AG04450 (cell line): ENCODE data around the gene FERMT3. TPM values are rescaled to one million over a fixed set of nuclear protein-coding genes. Genes with fewer than 3 reads are reported as not detected.

Experiments
- CTCF ChIA-PET: fragments of 300-600, 350-600 bp; formaldehyde crosslinking; extraction: SDS; loops from one replicate; lab custom pipeline; 2022; ENCODE audit warnings: antibody characterized with exemption, inconsistent platforms; lab: Charles Lee
- POLR2A ChIA-PET: fragments of 350-600 bp; formaldehyde crosslinking; extraction: SDS; loops from one replicate; lab custom pipeline; 2021; ENCODE audit warnings: antibody characterized with exemption, inconsistent platforms; lab: Yijun Ruan, JAX
- DNase-seq: peaks from one replicate; pipeline ENCODE4 v3.0.0-alpha.2; 2011; ENCODE audit warnings: low read depth, low spot score
- H3K27ac ChIP-seq: one replicate; pipeline ENCODE4 v1.5.1; 2012; ENCODE audit warnings: low read depth, low read length, control low read depth
- H3K27me3 ChIP-seq: one replicate; pipeline ENCODE4 v1.6.0; 2012; ENCODE audit warnings: low read length; ENCODE audit not compliant: control insufficient read depth, insufficient read depth
- H3K4me3 ChIP-seq: 2 replicates; pipeline ENCODE4 v1.5.1; 2011; ENCODE audit warnings: mild to moderate bottlenecking, low read depth, low read length, control low read depth
- H3K9me3 ChIP-seq: 2 replicates; pipeline ENCODE4 v1.5.1; 2012; ENCODE audit warnings: low read length; ENCODE audit not compliant: control insufficient read depth, insufficient read depth
- polyA plus RNA-seq: library from polyadenylated mRNA; depleted of rRNA; stranded (reverse); fragments of >200 nt; gene quantifications from 2 replicates; pipeline ENCODE4 v1.2.3, GENCODE V29; 2011
- TF ChIP-seq, protein P1 (sequence below): IDR thresholded peaks from 2 replicates; pipeline ENCODE4 v1.5.1; 2011; ENCODE audit warnings: low read depth, low read length, control low read depth, inconsistent platforms

The FERMT3 gene
- polyA plus RNA-seq, 1 experiment, result 0.38 TPM

GRCh38 chr11:64250415-64251015 lies 44.0 kb downstream of the FERMT3 start:
- H3K9me3 ChIP-seq, result no peaks in the 10 kb centered on the region
- no peak overlapping the region for H3K27ac ChIP-seq
- peak overlapping the region; percentile 69 for H3K4me3 ChIP-seq
- TF ChIP-seq, protein P1, sequence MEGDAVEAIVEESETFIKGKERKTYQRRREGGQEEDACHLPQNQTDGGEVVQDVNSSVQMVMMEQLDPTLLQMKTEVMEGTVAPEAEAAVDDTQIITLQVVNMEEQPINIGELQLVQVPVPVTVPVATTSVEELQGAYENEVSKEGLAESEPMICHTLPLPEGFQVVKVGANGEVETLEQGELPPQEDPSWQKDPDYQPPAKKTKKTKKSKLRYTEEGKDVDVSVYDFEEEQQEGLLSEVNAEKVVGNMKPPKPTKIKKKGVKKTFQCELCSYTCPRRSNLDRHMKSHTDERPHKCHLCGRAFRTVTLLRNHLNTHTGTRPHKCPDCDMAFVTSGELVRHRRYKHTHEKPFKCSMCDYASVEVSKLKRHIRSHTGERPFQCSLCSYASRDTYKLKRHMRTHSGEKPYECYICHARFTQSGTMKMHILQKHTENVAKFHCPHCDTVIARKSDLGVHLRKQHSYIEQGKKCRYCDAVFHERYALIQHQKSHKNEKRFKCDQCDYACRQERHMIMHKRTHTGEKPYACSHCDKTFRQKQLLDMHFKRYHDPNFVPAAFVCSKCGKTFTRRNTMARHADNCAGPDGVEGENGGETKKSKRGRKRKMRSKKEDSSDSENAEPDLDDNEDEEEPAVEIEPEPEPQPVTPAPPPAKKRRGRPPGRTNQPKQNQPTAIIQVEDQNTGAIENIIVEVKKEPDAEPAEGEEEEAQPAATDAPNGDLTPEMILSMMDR, result no peak
- DNase-seq, result no peak
- CTCF ChIA-PET, result interaction anchor here (0.9 to 3.9 kb wide), 11 partner anchors 10 to 105 kb away, joined by 3 to 50 read pairs (median 7); partner anchors contain the start of gene CATSPERZ
- POLR2A ChIA-PET, result interaction anchor here (0.6 to 1.7 kb wide), 3 partner anchors 59 to 672 kb away, joined by 3 to 4 read pairs (median 4); partner anchors contain the start of genes PRDX5 and TRMT112
- no peaks in the 10 kb centered on the region for H3K27me3 ChIP-seq

DNA sequence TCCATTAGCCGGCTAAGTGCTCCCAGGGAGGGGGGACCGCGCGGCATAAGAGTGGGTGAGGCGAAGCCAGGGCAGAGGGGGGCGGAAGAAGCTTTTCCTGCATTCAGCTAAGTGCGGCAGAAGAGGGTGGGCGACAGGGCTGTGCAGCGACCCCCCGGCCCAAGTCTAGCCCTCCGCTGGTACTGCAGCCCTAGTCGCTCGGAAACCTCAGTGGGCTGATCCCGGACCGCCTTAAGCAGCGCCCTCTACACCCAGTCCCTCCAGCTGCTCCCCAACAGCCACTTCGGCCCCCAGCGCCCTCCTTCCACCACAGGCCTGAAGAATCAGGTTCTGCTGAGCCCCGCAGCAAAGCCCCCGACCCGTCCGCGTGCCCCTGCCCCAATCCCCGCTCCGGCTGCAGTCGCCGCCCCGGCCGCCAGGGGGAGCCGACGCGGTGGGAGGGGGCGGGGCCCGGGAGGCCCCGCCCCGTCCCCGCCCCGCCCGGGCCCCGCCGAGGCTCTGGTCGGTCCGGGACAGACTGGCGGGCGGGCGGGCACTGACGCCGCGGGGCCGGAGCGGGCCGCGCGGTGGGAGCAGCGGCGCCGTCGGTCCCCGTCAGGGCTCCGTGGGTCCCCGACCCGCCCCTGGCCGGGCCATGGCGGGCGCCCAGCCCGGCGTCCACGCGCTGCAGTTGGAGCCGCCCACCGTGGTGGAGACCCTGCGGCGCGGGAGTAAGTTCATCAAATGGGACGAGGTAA lies 44.7 kb downstream of the FERMT3 start, which contains the start of gene PLCB3:
PLCB3 (plus strand) TSS at position 515 of the 737 bp plus-strand sequence; CDS start at position 635, 120 bp downstream.
- no peak for DNase-seq
- POLR2A ChIA-PET, result interaction anchor here (0.5 to 1.7 kb wide), 6 partner anchors 10 to 1221 kb away, joined by 3 to 8 read pairs (median 5); partner anchors contain the start of genes FKBP2, PRDX5 and TRMT112
- no peaks in the 10 kb centered on the region for H3K27me3 ChIP-seq
- no peaks in the 10 kb centered on the region for H3K9me3 ChIP-seq
- peak within 1 kb of the TSS; percentile 11 for H3K27ac ChIP-seq
- H3K4me3 ChIP-seq, result peak within 1 kb of the TSS; percentile 77
- CTCF ChIA-PET, result interaction anchor here (0.6 to 3.9 kb wide), 15 partner anchors 8 to 104 kb away, joined by 3 to 50 read pairs (median 5); partner anchors contain the start of gene CATSPERZ
- TF ChIP-seq, protein P1, result peak; percentile 53

DNA sequence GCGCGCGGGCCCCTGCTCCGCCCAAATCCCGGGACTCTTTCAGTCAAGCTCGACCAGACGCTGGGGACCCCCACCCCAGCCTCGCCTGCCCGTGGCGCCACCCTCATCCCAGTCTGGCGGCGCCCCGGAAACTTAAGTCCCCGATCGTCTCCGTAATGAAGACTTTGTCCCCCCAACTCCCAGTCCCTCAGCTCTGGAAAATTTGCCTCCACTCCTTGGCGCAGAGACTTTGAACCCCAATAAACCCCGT lies 45.2 kb downstream of the FERMT3 start:
- no peak for DNase-seq
- Histone ChIP-seq H3K27me3 (no peaks in the 10 kb centered on the region), H3K9me3 (no peaks in the 10 kb centered on the region), H3K4me3 (peak overlapping the region; percentile 77), H3K27ac (peak overlapping the region; percentile 11)
- ChIA-PET CTCF (interaction anchor here (0.6 to 3.9 kb wide), 9 partner anchors 9 to 103 kb away, joined by 3 to 50 read pairs (median 3); partner anchors contain the start of gene CATSPERZ), POLR2A (interaction anchor here (0.5 to 1.5 kb wide), 7 partner anchors 11 to 1220 kb away, joined by 3 to 11 read pairs (median 8); partner anchors contain the start of gene FKBP2)
- TF ChIP-seq, protein P1, result no peak

DNA sequence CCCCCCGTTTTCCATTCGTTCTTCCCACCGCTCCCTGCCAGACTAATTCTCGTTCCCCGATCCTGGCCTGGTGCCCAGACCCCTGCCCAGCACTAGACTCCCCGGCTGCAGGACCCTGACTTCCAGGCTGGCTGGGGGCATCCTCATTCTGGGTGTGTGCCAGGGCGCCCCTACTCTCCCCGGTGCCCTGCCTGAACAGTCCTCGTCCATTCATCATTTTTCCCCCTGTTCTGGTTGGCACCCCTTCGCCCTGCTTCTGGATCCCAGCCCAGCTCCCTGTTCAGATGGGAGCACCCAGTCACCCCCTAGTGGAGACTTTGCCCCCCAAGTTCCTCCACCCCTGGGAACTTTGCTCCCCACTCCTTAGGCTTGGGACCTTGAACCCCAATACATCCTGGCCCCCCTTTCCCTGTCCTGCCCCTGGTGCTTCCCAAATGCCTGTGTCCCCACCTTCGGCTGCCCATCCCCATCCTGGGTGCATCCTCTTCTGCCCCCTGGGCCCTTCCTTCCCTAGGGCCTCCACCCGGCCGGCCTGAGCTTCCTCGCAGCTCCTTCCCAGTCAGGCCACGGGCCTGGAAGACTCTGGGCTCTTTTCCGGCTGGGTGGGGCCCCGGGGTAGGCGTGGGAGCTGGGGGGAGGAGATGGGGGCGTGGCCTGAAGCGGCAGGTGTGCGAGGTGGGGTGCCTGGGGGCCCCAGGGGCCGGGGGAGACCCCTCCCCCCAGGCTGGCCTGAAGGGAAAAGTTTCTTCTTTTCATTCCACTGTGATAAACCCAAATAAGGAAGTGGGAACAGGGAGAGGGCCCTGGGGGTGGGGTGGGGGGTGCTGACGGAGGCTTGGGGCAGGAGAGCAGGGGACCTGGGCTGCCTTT lies 45.7 kb downstream of the FERMT3 start:
- TF ChIP-seq, protein P1, result peak; percentile 56
- ChIA-PET POLR2A (interaction anchor here (0.9 to 1.5 kb wide), 5 partner anchors 11 to 19 kb away, joined by 5 to 11 read pairs (median 8); partner anchors contain the start of gene FKBP2), CTCF (interaction anchor here (0.6 to 3.9 kb wide), 12 partner anchors 9 to 397 kb away, joined by 3 to 50 read pairs (median 4); partner anchors contain the start of genes CATSPERZ and TRMT112)
- DNase-seq, result no peak
- no peaks in the 10 kb centered on the region for H3K9me3 ChIP-seq
- peak overlapping the region; percentile 11 for H3K27ac ChIP-seq
- no peaks in the 10 kb centered on the region for H3K27me3 ChIP-seq
- peak overlapping the region; percentile 77 for H3K4me3 ChIP-seq
